T-cell (primary cell): ENCODE data around the gene JUNB. TPM values are rescaled to one million over a fixed set of nuclear protein-coding genes. Genes with fewer than 3 reads are reported as not detected.
A peak's percentile ranks its signal among the peaks of the same experiment; 100 is the strongest.

ENCODE experiments used
- ATAC-seq, 4 experiments: fragments of 200-7000 bp in 3 of 4; fragments of 150-1000 bp in 1 of 4; cut with Tn5 transposase; replicated peaks in 1 of 4; 1 replicate in 3 of 4; 2 replicates in 1 of 4; pipeline ENCODE4 v1.10.0; 2021; ENCODE audit warnings: moderate library complexity in 3 of 4, mild to moderate bottlenecking in 2 of 4, moderate number of reproducible peaks in 1 of 4
- CTCF ChIA-PET, 2 donors: fragments of 300-600 bp; sonication (Branson Sonifier 250); formaldehyde crosslinking; loops; one replicate each; lab custom pipeline; 2022; ENCODE audit warnings: antibody characterized with exemption in 2 of 2; lab: Charles Lee
- POLR2A ChIA-PET, 2 donors: fragments of 300-600 bp; sonication (Branson Sonifier 250); formaldehyde crosslinking; loops; one replicate each; lab custom pipeline; 2022; ENCODE audit warnings: antibody characterized with exemption in 2 of 2; lab: Charles Lee
- DNase-seq, 35 experiments: peaks; one replicate each; pipeline versions ENCODE4 v3.0.0 to v3.0.0-alpha.2; 2013 to 2023
- H3K27ac ChIP-seq: one replicate; pipeline ENCODE4 v1.5.1; 2013; ENCODE audit warnings: low read length
- H3K27me3 ChIP-seq, 2 experiments: replicated peaks in 1 of 2; 1 replicate in 1 of 2; 2 replicates in 1 of 2; pipeline versions ENCODE4 v1.6.1 to v1.7.0; 2013; ENCODE audit warnings: low read length in 1 of 2, mixed read lengths in 1 of 2; ENCODE audit not compliant: control insufficient read depth in 2 of 2, insufficient read depth in 2 of 2; ENCODE audit errors: extremely low read depth in 1 of 2
- H3K36me3 ChIP-seq, 2 donors: 1 replicate in 1 of 2; 2 replicates in 1 of 2; pipeline versions ENCODE4 v1.6.1 to v1.7.0; 2013; ENCODE audit warnings: low read length in 1 of 2; ENCODE audit not compliant: control insufficient read depth in 2 of 2, insufficient read depth in 1 of 2; ENCODE audit errors: extremely low read depth in 1 of 2
- H3K4me1 ChIP-seq, 2 experiments: 1 replicate in 1 of 2; 2 replicates in 1 of 2; pipeline versions ENCODE4 v1.6.1 to v1.7.0; 2013; ENCODE audit warnings: low read length in 2 of 2, mixed read lengths in 1 of 2; ENCODE audit not compliant: insufficient read depth in 2 of 2, control insufficient read depth in 1 of 2; ENCODE audit errors: extremely low read depth in 1 of 2
- H3K4me3 ChIP-seq, 2 donors: 1 replicate in 1 of 2; 2 replicates in 1 of 2; pipeline versions ENCODE4 v1.5.1 to v1.7.0; 2013; ENCODE audit warnings: mild to moderate bottlenecking in 2 of 2, low read length in 1 of 2, moderate library complexity in 1 of 2; ENCODE audit not compliant: control insufficient read depth in 1 of 2; ENCODE audit errors: extremely low read depth in 1 of 2
- H3K9me3 ChIP-seq: 2 replicates; pipeline ENCODE4 v1.7.0; 2013
- H3K27ac Mint-ChIP-seq, 2 donors: one replicate each; pipeline ENCODE4 v1.8.0; 2020 to 2021; ENCODE audit warnings: mild to moderate bottlenecking in 2 of 2, mixed read lengths in 2 of 2
- H3K27me3 Mint-ChIP-seq, 2 donors: one replicate each; pipeline ENCODE4 v1.8.0; 2021 to 2022; ENCODE audit warnings: mixed read lengths in 2 of 2
- H3K36me3 Mint-ChIP-seq: one replicate; pipeline ENCODE4 v1.8.0; 2021; ENCODE audit warnings: mixed read lengths
- H3K4me1 Mint-ChIP-seq, 3 donors: one replicate each; pipeline ENCODE4 v1.8.0; 2020 to 2022; ENCODE audit warnings: mixed read lengths in 3 of 3, mild to moderate bottlenecking in 1 of 3
- H3K4me3 Mint-ChIP-seq, 3 donors: one replicate each; pipeline ENCODE4 v1.8.0; 2020 to 2022; ENCODE audit warnings: mild to moderate bottlenecking in 3 of 3, mixed read lengths in 3 of 3, moderate library complexity in 3 of 3
- H3K9me3 Mint-ChIP-seq, 3 donors: one replicate each; pipeline ENCODE4 v1.8.0; 2020 to 2022; ENCODE audit warnings: mixed read lengths in 3 of 3
- WGBS: methylation state at CpG from one replicate; pipeline ENCODE4 v1.1.5; 2013; ENCODE audit warnings: missing lambda C conversion rate; ENCODE audit not compliant: insufficient coverage; 5-methylcytosine and 5-hydroxymethylcytosine counted together
- total RNA-seq, 35 experiments: library from RNA in 6 of 35; stranded (reverse) in 6 of 35; fragments of 120-200 nt in 1 of 35; gene quantifications; one replicate each; pipeline versions ENCODE4 v1.2.1 to v1.2.4 and lab custom pipeline; 2013 to 2026

The JUNB gene
- total RNA-seq, 5 donors from 2014 or later (not counting 1 experiment from before 2014, with no cell fraction given) = 117 to 2,289 (median 138) TPM

DNA sequence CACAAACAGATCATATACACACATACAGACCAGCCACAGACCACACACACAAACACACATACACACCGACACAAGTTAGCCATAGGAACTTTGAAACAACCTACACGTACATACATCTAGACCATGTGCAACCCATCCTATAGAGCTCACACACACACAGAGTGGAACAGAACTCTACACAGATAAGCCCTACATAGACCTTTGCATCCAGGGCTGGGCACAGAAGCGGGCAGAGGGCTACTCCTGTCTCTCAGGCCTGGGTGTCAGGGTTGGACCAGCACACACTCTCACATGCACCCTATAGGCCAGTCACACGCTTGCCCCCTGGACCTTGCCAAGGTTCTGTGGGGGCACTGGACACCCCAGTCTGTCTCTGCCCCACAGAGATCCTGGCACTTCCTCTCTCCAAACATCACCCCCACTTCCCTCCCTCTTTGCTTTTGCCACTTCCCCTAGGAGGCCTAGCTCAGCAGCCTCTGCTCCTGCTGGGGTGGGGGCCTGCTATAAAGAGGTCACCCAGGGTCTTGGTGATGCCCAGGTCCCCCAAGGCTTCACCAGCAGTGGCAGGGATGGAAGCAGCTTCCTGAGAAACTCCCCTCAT lies 5.8 kb upstream of the JUNB start:
- ChIA-PET CTCF (no interaction called here), POLR2A (no interaction called here)
- Mint-ChIP-seq H3K9me3 (no peaks in the 10 kb centered on the region), H3K4me1 (peaks cover 23 to 36% (median 28%) of the 10 kb centered on the region in 3 donors), H3K4me3 (no peak overlapping the region), H3K27me3 (no peaks in the 10 kb centered on the region), H3K27ac (no peak overlapping the region), H3K36me3 (no peaks in the 10 kb centered on the region)
- 42% methylated on average over 4 of the region's 4 CpGs for WGBS
- Histone ChIP-seq H3K36me3 (no peaks in the 10 kb centered on the region), H3K27me3 (no peaks in the 10 kb centered on the region), H3K9me3 (no peaks in the 10 kb centered on the region), H3K4me1 (peaks cover 42 to 77% of the 10 kb centered on the region in 2 experiments), H3K4me3 (no peak overlapping the region), H3K27ac (peak overlapping the region; percentile 100)
- ATAC-seq (no peak), DNase-seq (peak in 3 of 35 experiments; percentile 12 to 36 (median 31))

DNA sequence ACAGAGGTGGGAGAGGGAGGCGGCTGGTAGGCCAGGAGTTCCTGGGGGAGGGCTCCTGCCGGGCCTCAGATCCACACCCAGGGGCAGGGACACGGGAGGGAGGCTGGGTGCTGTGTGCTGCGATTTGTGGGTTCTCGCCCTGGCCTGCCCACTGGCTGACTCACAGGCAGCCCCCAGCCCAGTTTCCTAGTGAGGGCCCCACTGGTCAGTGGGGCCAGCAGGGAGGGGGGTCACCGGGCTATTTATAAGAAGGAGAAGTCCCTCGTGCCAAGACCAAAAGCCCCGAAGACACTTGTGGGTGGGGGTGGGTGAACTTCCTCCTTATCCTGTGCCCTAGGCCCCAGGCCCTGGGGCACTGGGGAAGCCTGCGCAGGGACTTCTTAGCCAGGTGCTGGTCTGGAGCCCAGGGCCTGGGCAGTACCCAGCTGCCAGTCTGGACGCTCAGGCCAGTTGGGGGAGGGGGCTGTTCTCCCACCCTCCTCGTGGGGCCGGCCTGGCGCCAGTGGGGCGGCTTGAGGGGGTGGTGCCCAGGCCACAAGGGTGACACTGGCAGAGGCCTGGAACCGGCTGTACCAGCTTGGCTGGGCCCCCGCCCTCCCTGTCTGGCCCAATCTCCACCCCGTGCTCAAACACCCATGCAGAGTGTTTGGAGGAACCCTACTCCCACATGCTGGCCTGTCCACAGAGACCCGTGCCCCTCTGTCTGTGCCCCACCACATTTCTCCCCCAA lies 5.0 kb upstream of the JUNB start:
- H3K4me3 Mint-ChIP-seq = no peak overlapping the region
- Histone ChIP-seq H3K9me3 (no peaks in the 10 kb centered on the region), H3K4me1 (peaks cover 46 to 82% of the 10 kb centered on the region in 2 experiments), H3K27me3 (no peaks in the 10 kb centered on the region), H3K36me3 (no peaks in the 10 kb centered on the region), H3K4me3 (no peak overlapping the region), H3K27ac (peak overlapping the region; percentile 100)
- peak in 4 of 35 experiments; percentile 15 to 61 (median 28) for DNase-seq
- ATAC-seq = no peak
- no peaks in the 10 kb centered on the region for H3K36me3 Mint-ChIP-seq
- CTCF ChIA-PET = no interaction called here
- no peaks in the 10 kb centered on the region for H3K9me3 Mint-ChIP-seq
- WGBS = 30% methylated on average over 8 of the region's 18 CpGs
- H3K27ac Mint-ChIP-seq = peak overlapping the region; percentile 74 to 97
- no peaks in the 10 kb centered on the region for H3K27me3 Mint-ChIP-seq
- peaks cover 27 to 42% (median 35%) of the 10 kb centered on the region in 3 donors for H3K4me1 Mint-ChIP-seq
- POLR2A ChIA-PET = no interaction called here

DNA sequence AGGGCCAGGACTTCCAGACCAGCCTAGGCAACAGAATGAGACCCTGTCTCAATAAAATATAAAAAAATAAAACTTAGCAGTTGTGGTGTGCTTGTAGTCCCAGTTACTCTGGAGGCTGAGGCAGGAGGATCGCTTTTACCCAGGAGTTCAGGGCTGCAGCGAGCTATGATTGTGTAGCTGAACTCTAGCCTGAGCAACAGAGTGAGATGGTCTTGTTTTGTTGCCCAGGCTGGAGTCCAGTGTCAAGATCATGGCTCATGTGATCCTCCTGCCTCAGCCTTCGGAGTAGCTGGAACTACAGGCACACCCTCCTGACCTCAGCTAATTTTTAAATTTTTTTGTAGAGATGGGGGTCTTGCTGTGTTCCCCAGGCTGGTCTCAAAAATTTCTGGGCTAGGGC lies 4.3 kb upstream of the JUNB start:
- no peak for ATAC-seq
- H3K27me3 Mint-ChIP-seq = no peaks in the 10 kb centered on the region
- Histone ChIP-seq H3K27ac (peak overlapping the region; percentile 100), H3K4me1 (peaks cover 41 to 75% of the 10 kb centered on the region in 2 experiments), H3K36me3 (no peaks in the 10 kb centered on the region), H3K4me3 (no peak overlapping the region), H3K27me3 (no peaks in the 10 kb centered on the region), H3K9me3 (no peaks in the 10 kb centered on the region)
- peak overlapping the region; percentile 74 to 97 for H3K27ac Mint-ChIP-seq
- peaks cover 21 to 36% (median 35%) of the 10 kb centered on the region in 3 donors for H3K4me1 Mint-ChIP-seq
- POLR2A ChIA-PET = no interaction called here
- CTCF ChIA-PET = no interaction called here
- WGBS = 100% methylated on average over 2 of the region's 3 CpGs
- DNase-seq = no peak
- H3K36me3 Mint-ChIP-seq = no peaks in the 10 kb centered on the region
- H3K9me3 Mint-ChIP-seq = no peaks in the 10 kb centered on the region
- H3K4me3 Mint-ChIP-seq = no peak overlapping the region

DNA sequence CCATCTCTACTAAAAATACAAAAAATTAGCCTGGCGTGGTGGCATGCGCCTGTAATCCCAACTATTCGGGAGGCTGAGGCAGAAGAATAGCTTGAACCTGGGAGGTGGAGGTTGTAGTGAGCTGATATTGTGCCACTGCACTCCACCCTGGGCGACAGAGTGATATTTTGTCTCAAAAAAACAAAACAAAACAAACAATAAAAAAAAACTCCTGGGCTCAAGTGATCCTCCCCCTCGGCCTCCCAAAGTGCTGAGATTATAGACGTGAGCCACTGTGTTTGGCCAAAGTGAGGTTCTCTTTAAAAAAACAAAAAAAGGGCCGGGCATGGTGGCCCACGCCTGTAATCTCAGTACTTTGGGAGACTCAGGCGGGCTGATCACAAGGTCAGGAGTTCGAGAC lies 3.8 kb upstream of the JUNB start:
- no peaks in the 10 kb centered on the region for H3K27me3 ChIP-seq
- ChIA-PET CTCF (no interaction called here), POLR2A (no interaction called here)
- no peaks in the 10 kb centered on the region for H3K27me3 Mint-ChIP-seq
- 84% methylated on average over 5 of the region's 10 CpGs for WGBS
- H3K4me3 ChIP-seq = no peak overlapping the region
- no peak overlapping the region for H3K4me3 Mint-ChIP-seq
- no peaks in the 10 kb centered on the region for H3K9me3 Mint-ChIP-seq
- DNase-seq (no peak), ATAC-seq (no peak)
- peaks cover 17 to 32% (median 30%) of the 10 kb centered on the region in 3 donors for H3K4me1 Mint-ChIP-seq
- H3K27ac ChIP-seq = no peak overlapping the region
- no peaks in the 10 kb centered on the region for H3K36me3 Mint-ChIP-seq
- no peaks in the 10 kb centered on the region for H3K9me3 ChIP-seq
- peaks cover 41 to 72% of the 10 kb centered on the region in 2 experiments for H3K4me1 ChIP-seq
- peak overlapping the region; percentile 96 to 97 for H3K27ac Mint-ChIP-seq
- no peaks in the 10 kb centered on the region for H3K36me3 ChIP-seq

DNA sequence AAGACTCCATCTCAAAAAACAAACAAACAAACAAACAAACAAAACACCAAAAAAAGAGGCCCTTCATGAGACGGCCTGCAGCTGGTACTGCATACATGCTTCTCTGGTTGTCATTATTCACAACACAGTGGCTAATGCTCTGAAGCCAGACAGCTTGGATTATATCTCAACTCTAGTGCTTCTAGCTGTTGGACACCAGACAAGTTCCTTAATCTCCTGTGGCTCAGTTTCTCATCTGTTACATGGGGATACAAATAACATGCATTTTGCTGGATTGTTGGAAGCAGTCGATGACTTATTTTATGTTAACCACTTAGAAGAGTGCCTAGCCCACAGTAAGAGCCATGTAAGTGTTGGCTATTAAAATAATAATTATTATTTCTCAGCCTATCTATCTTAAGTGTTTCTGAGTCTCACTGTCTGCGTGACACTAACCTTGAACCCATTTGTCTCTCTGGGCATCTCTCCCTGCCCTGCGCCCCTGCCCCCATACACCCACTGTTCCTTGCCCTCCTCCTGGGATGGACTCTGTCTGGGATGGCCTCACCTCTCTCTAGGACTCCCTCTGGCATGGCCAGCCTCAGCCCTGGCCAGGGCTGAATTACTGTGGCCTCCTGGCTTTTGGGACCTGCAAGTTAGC lies 3.1 kb upstream of the JUNB start:
- peaks cover 17 to 32% (median 30%) of the 10 kb centered on the region in 3 donors for H3K4me1 Mint-ChIP-seq
- H3K36me3 Mint-ChIP-seq = no peaks in the 10 kb centered on the region
- H3K4me3 Mint-ChIP-seq = no peak overlapping the region
- 86% methylated on average over 3 of the region's 4 CpGs for WGBS
- CTCF ChIA-PET = no interaction called here
- H3K4me1 ChIP-seq = peaks cover 39 to 65% of the 10 kb centered on the region in 2 experiments
- H3K27ac ChIP-seq = peak overlapping the region; percentile 98
- no peaks in the 10 kb centered on the region for H3K27me3 ChIP-seq
- H3K4me3 ChIP-seq = no peak overlapping the region
- H3K27me3 Mint-ChIP-seq = no peaks in the 10 kb centered on the region
- peak overlapping the region; percentile 96 to 97 for H3K27ac Mint-ChIP-seq
- no peaks in the 10 kb centered on the region for H3K36me3 ChIP-seq
- ATAC-seq = no peak
- DNase-seq = no peak
- H3K9me3 ChIP-seq = no peaks in the 10 kb centered on the region
- H3K9me3 Mint-ChIP-seq = no peaks in the 10 kb centered on the region
- POLR2A ChIA-PET = no interaction called here

DNA sequence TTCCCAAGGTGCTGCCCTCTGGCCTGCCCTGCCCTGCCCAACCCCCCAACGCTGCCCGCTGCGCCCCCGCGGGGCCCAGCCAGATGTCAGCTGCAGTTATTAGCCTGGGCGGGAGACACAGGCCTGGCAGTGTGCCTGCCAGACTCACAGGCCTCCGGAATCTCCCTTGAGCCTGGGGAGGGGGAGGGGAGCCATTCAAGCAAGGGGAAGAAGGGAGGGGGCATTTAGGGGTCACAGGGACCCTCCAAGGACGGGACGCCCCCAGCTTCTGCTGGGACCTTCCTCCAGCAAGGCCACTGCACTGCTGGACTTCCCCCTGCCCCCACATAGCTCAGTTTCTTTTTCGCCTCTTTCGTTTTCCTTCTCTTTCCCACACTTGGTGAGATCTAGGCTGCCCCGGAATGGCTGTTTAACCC lies 2.6 kb upstream of the JUNB start:
- peak overlapping the region; percentile 73 to 92 (median 77) for H3K4me3 Mint-ChIP-seq
- H3K4me1 Mint-ChIP-seq = peaks cover 17 to 27% (median 26%) of the 10 kb centered on the region in 3 donors
- ChIA-PET CTCF (no interaction called here), POLR2A (no interaction called here)
- no peak overlapping the region for H3K4me3 ChIP-seq
- ATAC-seq (no peak), DNase-seq (peak in 19 of 35 experiments; percentile 33 to 79 (median 54))
- H3K27me3 Mint-ChIP-seq = no peaks in the 10 kb centered on the region
- no peaks in the 10 kb centered on the region for H3K36me3 Mint-ChIP-seq
- WGBS = 40% methylated on average over 1 of the region's 12 CpGs
- peak overlapping the region; percentile 98 for H3K27ac ChIP-seq
- no peaks in the 10 kb centered on the region for H3K36me3 ChIP-seq
- H3K9me3 Mint-ChIP-seq = no peaks in the 10 kb centered on the region
- H3K9me3 ChIP-seq = no peaks in the 10 kb centered on the region
- peaks cover 34 to 60% of the 10 kb centered on the region in 2 experiments for H3K4me1 ChIP-seq
- no peaks in the 10 kb centered on the region for H3K27me3 ChIP-seq
- H3K27ac Mint-ChIP-seq = peak overlapping the region; percentile 96 to 97
